Lower lobe of right lung (tissue), 2 donors: ENCODE data around the gene C1orf21. TPM values are rescaled to one million over a fixed set of nuclear protein-coding genes. Genes with fewer than 3 reads are reported as not detected.

Experiments
- ATAC-seq, 2 donors: fragments of 200-7000 bp; cut with Tn5 transposase; one replicate each; pipeline ENCODE4 v1.9.1; 2020 to 2022; ENCODE audit warnings: mild to moderate bottlenecking in 2 of 2, moderate library complexity in 2 of 2
- DNase-seq: peaks from one replicate; pipeline ENCODE4 v3.0.0-alpha.2; 2020
- H3K27ac ChIP-seq: fragments of 200-600 bp; one replicate; pipeline ENCODE4 v1.8.0; 2022
- H3K27me3 ChIP-seq: fragments of 200-600 bp; one replicate; pipeline ENCODE4 v1.8.0; 2022; ENCODE audit warnings: low read depth
- H3K36me3 ChIP-seq: fragments of 200-600 bp; one replicate; pipeline ENCODE4 v1.8.0; 2022; ENCODE audit warnings: mild to moderate bottlenecking
- H3K4me1 ChIP-seq: fragments of 200-600 bp; one replicate; pipeline ENCODE4 v1.8.0; 2022
- H3K4me3 ChIP-seq: fragments of 200-600 bp; one replicate; pipeline ENCODE4 v1.8.0; 2022; ENCODE audit warnings: mild to moderate bottlenecking
- H3K9me3 ChIP-seq: fragments of 200-600 bp; one replicate; pipeline ENCODE4 v1.8.0; 2022
- CTCF ChIP-seq: fragments of 200-600 bp; IDR thresholded peaks from one replicate; pipeline ENCODE4 v1.8.0; 2022; ENCODE audit warnings: antibody characterized with exemption, mild to moderate bottlenecking
- intact Hi-C: fragments of 100-400 bp; cut with DNase I; formaldehyde crosslinking; loops from one replicate; pipeline ENCODE4 v1.11.0; 2022
- total RNA-seq: library from RNA; stranded (reverse); fragmentation: NEBNext Ultra II Directional; extraction: Animal tissue kit (Norgen Biotek cat#: 25700); gene quantifications from one replicate; pipeline ENCODE4 v1.2.1, GENCODE V29; 2021
- donor health status: DM: no; HTN: yes; CAD: no; lungs with severe emphysema.

C1orf21 gene
- total RNA-seq, 1 donor from 2014 or later = 70.8 TPM

GRCh38 chr1:184637664-184638240, 250.9 kb downstream of the C1orf21 start:
- peaks cover 5% of the 10 kb centered on the region for H3K4me1 ChIP-seq
- ATAC-seq = no peak
- intact Hi-C loops = no loop called here

GRCh38 chr1:184639205-184639604, 252.4 kb downstream of the C1orf21 start:
- no peaks in the 10 kb centered on the region for H3K4me1 ChIP-seq
- H3K27ac ChIP-seq = no peak overlapping the region
- H3K36me3 ChIP-seq = no peaks in the 10 kb centered on the region
- no peak for ATAC-seq
- no peak for TF ChIP-seq CTCF
- H3K9me3 ChIP-seq = no peaks in the 10 kb centered on the region
- no peak for DNase-seq
- H3K4me3 ChIP-seq = no peak overlapping the region
- intact Hi-C loops = no loop called here
- H3K27me3 ChIP-seq = no peaks in the 10 kb centered on the region

More at GRCh38 chr1:184637664-184638240, 250.9 kb downstream of the C1orf21 start:
- no peaks in the 10 kb centered on the region for H3K36me3 ChIP-seq
- H3K9me3 ChIP-seq = no peaks in the 10 kb centered on the region
- TF ChIP-seq CTCF = no peak
- H3K27ac ChIP-seq = no peak overlapping the region
- no peak for DNase-seq
- H3K27me3 ChIP-seq = no peaks in the 10 kb centered on the region
- H3K4me3 ChIP-seq = no peak overlapping the region

- Histone ChIP-seq H3K27me3 (no peaks in the 10 kb centered on the region), H3K27ac (no peak overlapping the region), H3K4me1 (no peaks in the 10 kb centered on the region), H3K9me3 (no peaks in the 10 kb centered on the region), H3K4me3 (no peak overlapping the region), H3K36me3 (no peaks in the 10 kb centered on the region)
- TF ChIP-seq CTCF = no peak
- DNase-seq = no peak
- ATAC-seq = no peak
- intact Hi-C loops = no loop called here
Observed at GRCh38 chr1:184640505-184640904, 253.7 kb downstream of the C1orf21 start.

- Histone ChIP-seq H3K27ac (no peak overlapping the region), H3K4me3 (no peak overlapping the region), H3K9me3 (no peaks in the 10 kb centered on the region), H3K4me1 (no peaks in the 10 kb centered on the region), H3K27me3 (no peaks in the 10 kb centered on the region), H3K36me3 (no peaks in the 10 kb centered on the region)
- no peak for ATAC-seq
- no peak for DNase-seq
- TF ChIP-seq CTCF = no peak
- intact Hi-C loops = no loop called here
Observed at GRCh38 chr1:184641894-184642293, 255.1 kb downstream of the C1orf21 start.

- no peak for DNase-seq
- Histone ChIP-seq H3K4me3 (no peak overlapping the region), H3K27me3 (no peaks in the 10 kb centered on the region), H3K36me3 (no peaks in the 10 kb centered on the region), H3K9me3 (no peaks in the 10 kb centered on the region), H3K4me1 (no peaks in the 10 kb centered on the region), H3K27ac (no peak overlapping the region)
- ATAC-seq = no peak
- TF ChIP-seq CTCF = no peak
- intact Hi-C loops = no loop called here
Observed at GRCh38 chr1:184643661-184644060, 256.8 kb downstream of the C1orf21 start.
